Osteoblast (primary cell): Measurements from ENCODE around the gene DOCK11. TPM values are rescaled to one million over a fixed set of nuclear protein-coding genes. Genes with fewer than 3 reads are reported as not detected.

Experiments
- DNase-seq: peaks from one replicate; pipeline ENCODE4 v3.0.0; 2011; ENCODE audit warnings: low spot score, mixed read lengths; ENCODE audit not compliant: insufficient read length; ENCODE audit errors: missing footprints
- H2AFZ ChIP-seq: 2 replicates; pipeline ENCODE4 v1.6.0; 2011; ENCODE audit warnings: mild to moderate bottlenecking, low read length
- H3K27ac ChIP-seq: 2 replicates; pipeline ENCODE4 v1.5.1; 2011; ENCODE audit warnings: mild to moderate bottlenecking, low read depth, low read length, moderate library complexity
- H3K27me3 ChIP-seq: 2 replicates; pipeline ENCODE4 v1.6.0; 2012; ENCODE audit warnings: mild to moderate bottlenecking, control low read depth, inconsistent platforms, low read length, moderate library complexity; ENCODE audit not compliant: insufficient read depth
- H3K36me3 ChIP-seq: 2 replicates; pipeline ENCODE4 v1.5.1; 2011; ENCODE audit warnings: mild to moderate bottlenecking, low read length, control low read depth, moderate library complexity; ENCODE audit not compliant: insufficient read depth
- H3K4me1 ChIP-seq: 2 replicates; pipeline ENCODE4 v1.5.1; 2011; ENCODE audit warnings: mild to moderate bottlenecking, low read length, control low read depth, moderate library complexity; ENCODE audit not compliant: insufficient read depth
- H3K4me2 ChIP-seq: 2 replicates; pipeline ENCODE4 v1.6.0; 2011; ENCODE audit warnings: mild to moderate bottlenecking, low read length; ENCODE audit not compliant: insufficient read depth
- H3K4me3 ChIP-seq: fragments of 200-600 bp; sonication (generic); 3 replicates; pipeline ENCODE4 v1.5.1; 2012; ENCODE audit warnings: mild to moderate bottlenecking, low read length, inconsistent platforms; ENCODE audit not compliant: insufficient read depth
- H3K79me2 ChIP-seq: 2 replicates; pipeline ENCODE4 v1.6.0; 2012; ENCODE audit warnings: mild to moderate bottlenecking, low read length, control low read depth, inconsistent platforms; ENCODE audit not compliant: insufficient read depth
- H3K9me3 ChIP-seq: 2 replicates; pipeline ENCODE4 v1.5.1; 2011; ENCODE audit warnings: low read depth, low read length, control low read depth
- H4K20me1 ChIP-seq: 2 replicates; pipeline ENCODE4 v1.6.0; 2012; ENCODE audit warnings: mild to moderate bottlenecking, low read length, control low read depth; ENCODE audit not compliant: insufficient read depth
- total RNA-seq: library from RNA; depleted of rRNA; stranded (reverse); fragments of >200 nt; gene quantifications from 2 replicates; pipeline ENCODE4 v1.2.3, GENCODE V29; 2012
- TF ChIP-seq, protein P1 (sequence below): IDR thresholded peaks from 2 replicates; pipeline ENCODE4 v1.5.1; 2011; ENCODE audit warnings: mild to moderate bottlenecking, low read depth, low read length, moderate library complexity; ENCODE audit errors: extremely low read depth

DOCK11 gene
- total RNA-seq, 1 donor, result 26.4 TPM

DNA sequence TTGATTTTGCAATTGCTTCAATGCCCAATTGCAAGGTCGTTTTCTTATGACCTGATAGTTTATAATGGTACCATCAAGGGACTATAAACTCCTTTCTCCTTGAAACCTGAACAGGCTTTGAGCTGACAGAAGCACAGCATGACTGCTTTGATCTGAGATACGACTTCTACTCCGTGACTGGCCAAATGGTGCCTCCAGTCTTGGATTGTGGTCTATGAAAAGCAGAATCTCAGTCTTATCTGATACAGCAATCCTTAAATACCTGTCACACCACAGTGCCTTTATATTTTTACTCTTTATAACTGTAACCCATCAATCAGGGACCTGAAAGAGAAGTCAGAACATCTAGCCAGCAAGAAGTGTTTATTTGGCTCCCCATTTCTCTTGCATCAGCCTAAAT is 93.1 kb downstream of the DOCK11 start:
- no peaks in the 10 kb centered on the region for H3K9me3 ChIP-seq
- no peak overlapping the region for H3K4me3 ChIP-seq

DNA sequence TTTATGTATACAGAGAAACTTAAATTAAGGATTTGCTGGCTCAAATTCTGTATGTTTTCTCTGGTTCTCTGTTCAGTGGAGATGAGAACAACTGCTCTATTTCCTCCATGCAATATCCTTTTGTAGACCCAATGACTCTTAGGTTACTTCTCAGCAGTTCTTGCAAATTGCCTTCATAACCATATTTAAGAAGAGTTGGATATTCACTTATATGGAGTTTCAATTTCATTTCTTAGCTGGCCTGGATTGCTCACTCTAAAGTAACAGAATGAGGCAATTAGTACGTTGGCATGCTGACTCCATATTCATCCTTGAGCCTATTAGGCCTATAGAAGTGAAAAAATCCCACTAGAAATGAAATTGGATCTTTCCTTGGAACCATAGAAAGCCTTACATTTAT is 93.6 kb downstream of the DOCK11 start:
- H3K36me3 ChIP-seq, result no peaks in the 10 kb centered on the region
- no peaks in the 10 kb centered on the region for H3K9me3 ChIP-seq
- no peak overlapping the region for H2AFZ ChIP-seq
- H3K4me1 ChIP-seq, result no peaks in the 10 kb centered on the region
- no peaks in the 10 kb centered on the region for H4K20me1 ChIP-seq
- DNase-seq, result no peak
- no peaks in the 10 kb centered on the region for H3K27me3 ChIP-seq
- no peaks in the 10 kb centered on the region for H3K79me2 ChIP-seq
- TF ChIP-seq, protein P1, sequence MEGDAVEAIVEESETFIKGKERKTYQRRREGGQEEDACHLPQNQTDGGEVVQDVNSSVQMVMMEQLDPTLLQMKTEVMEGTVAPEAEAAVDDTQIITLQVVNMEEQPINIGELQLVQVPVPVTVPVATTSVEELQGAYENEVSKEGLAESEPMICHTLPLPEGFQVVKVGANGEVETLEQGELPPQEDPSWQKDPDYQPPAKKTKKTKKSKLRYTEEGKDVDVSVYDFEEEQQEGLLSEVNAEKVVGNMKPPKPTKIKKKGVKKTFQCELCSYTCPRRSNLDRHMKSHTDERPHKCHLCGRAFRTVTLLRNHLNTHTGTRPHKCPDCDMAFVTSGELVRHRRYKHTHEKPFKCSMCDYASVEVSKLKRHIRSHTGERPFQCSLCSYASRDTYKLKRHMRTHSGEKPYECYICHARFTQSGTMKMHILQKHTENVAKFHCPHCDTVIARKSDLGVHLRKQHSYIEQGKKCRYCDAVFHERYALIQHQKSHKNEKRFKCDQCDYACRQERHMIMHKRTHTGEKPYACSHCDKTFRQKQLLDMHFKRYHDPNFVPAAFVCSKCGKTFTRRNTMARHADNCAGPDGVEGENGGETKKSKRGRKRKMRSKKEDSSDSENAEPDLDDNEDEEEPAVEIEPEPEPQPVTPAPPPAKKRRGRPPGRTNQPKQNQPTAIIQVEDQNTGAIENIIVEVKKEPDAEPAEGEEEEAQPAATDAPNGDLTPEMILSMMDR, result no peak
- H3K4me2 ChIP-seq, result no peak overlapping the region
- H3K4me3 ChIP-seq, result no peak overlapping the region
- H3K27ac ChIP-seq, result no peak overlapping the region

More for the DNA sequence above, 93.1 kb downstream of the DOCK11 start:
- no peaks in the 10 kb centered on the region for H3K4me1 ChIP-seq
- no peaks in the 10 kb centered on the region for H3K36me3 ChIP-seq
- no peak for DNase-seq
- no peaks in the 10 kb centered on the region for H3K27me3 ChIP-seq
- TF ChIP-seq, protein P1, result no peak
- no peak overlapping the region for H2AFZ ChIP-seq
- H3K79me2 ChIP-seq, result no peaks in the 10 kb centered on the region
- no peak overlapping the region for H3K4me2 ChIP-seq
- H4K20me1 ChIP-seq, result no peaks in the 10 kb centered on the region
- no peak overlapping the region for H3K27ac ChIP-seq

DNA sequence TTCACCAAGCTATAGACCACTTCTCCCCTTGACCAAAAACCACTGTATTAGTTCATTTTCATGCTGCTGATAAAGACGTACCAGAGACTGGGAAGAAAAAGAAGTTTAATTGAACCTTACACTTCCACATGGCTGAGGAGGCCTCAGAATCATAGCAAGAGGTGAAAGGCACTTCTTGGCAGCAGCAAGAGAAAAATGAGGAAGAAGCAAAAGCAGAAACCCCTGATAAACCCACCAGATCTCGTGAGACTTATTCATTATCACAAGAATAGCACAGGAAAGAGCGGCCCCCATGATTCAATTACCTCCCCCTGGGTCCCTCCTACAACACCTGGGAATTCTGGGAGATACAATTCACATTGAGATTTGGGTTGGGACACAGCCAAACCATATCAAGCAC is 97.8 kb downstream of the DOCK11 start:
- TF ChIP-seq, protein P1, result no peak
- H3K4me1 ChIP-seq, result no peaks in the 10 kb centered on the region
- H3K79me2 ChIP-seq, result no peaks in the 10 kb centered on the region
- DNase-seq, result no peak
- H3K4me2 ChIP-seq, result no peak overlapping the region
- H4K20me1 ChIP-seq, result no peaks in the 10 kb centered on the region
- no peaks in the 10 kb centered on the region for H3K36me3 ChIP-seq
- no peaks in the 10 kb centered on the region for H3K9me3 ChIP-seq
- H3K27me3 ChIP-seq, result no peaks in the 10 kb centered on the region
- no peak overlapping the region for H3K4me3 ChIP-seq
- no peak overlapping the region for H2AFZ ChIP-seq
- H3K27ac ChIP-seq, result no peak overlapping the region

DNA sequence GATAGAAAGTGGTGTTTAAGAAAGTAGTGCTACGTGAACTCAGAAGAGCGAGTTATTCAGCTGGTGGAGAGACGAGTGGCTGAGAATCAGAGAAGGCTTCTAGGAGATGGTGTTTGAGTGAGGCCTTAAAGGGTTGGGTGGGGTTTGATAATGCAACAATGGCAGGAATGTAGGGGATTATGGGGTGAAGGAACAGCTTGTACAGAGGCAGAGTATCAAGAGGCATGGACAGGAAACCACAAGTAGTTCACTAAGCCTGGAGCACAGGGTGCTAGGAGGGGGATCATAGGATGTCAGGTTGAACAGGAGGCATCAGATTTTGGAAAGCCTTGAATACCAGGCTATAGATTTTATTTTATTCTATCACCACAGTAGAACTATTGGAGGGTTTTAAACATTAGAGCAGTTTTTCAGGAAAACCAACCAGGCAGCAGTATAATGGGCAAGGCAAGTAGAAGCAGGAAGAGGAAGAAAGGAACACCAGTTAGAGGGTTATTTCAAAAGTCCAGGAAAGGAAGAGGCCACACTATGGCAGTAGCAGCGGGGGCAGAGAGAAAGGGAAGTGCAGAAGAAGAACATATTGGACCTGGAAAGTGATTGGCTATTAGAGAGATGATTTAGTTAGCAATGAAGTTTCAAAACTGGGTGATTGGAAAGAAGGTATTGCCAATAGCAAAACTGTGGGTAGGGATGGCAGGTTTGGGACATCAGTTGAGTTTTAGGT is 99.2 kb downstream of the DOCK11 start:
- Histone ChIP-seq H3K4me3 (no peak overlapping the region), H2AFZ (no peak overlapping the region), H3K27ac (no peak overlapping the region), H3K4me1 (no peaks in the 10 kb centered on the region), H3K4me2 (no peak overlapping the region), H3K79me2 (no peaks in the 10 kb centered on the region), H3K27me3 (no peaks in the 10 kb centered on the region), H4K20me1 (no peaks in the 10 kb centered on the region), H3K36me3 (no peaks in the 10 kb centered on the region), H3K9me3 (no peaks in the 10 kb centered on the region)
- peak; percentile 6 for DNase-seq
- TF ChIP-seq, protein P1, result no peak
